ENCODE results near the gene ITSN1.
"Not testable (repeated sequence)": the region's sequence is repeated elsewhere in the genome, so short reads cannot be mapped to it uniquely, and the experiment has no call there.

The ITSN1 gene

DNA sequence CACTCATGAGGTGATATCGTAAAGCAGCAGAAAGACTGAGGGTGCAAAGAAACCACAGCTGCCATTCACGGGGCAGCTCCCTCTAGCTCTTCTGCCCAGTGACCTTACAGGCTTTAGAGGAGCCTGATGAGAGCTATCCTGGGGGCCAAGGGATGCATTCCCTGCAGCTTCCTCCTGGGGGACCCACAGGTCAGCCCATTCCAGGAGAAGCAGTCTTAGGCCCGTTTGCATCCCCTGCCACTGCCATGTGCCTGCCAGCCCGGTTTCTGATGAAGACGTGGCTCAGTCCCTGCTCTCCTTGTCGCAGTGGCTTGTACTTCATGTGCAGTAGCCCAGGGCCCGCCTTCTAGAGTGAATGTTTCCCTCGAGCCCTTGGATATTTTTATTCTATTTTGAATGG lies 250.6 kb downstream of the ITSN1 start:
- DNase-seq (ENCODE audit: low read depth), result no peak

DNA sequence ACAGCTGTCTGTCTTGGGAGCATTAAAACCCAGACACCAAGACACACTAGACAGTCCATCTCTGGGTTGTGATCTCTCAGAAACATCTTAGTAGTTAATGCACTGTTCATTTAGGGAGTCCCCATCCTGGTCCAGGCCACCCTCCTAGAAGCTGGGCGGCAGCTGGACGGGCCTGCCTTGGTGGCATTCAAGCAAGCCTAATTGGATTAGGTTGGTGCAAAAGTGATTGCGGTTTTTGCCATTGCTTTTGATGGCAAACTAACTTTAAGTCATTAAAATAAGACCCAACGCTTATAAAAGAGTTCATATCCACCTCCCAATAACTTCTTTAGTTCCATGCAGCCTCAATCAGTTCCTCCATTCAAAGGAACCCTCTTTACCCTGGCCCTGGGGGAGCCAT lies 251.6 kb downstream of the ITSN1 start:
- DNase-seq (ENCODE audit: low read depth), result no peak

DNA sequence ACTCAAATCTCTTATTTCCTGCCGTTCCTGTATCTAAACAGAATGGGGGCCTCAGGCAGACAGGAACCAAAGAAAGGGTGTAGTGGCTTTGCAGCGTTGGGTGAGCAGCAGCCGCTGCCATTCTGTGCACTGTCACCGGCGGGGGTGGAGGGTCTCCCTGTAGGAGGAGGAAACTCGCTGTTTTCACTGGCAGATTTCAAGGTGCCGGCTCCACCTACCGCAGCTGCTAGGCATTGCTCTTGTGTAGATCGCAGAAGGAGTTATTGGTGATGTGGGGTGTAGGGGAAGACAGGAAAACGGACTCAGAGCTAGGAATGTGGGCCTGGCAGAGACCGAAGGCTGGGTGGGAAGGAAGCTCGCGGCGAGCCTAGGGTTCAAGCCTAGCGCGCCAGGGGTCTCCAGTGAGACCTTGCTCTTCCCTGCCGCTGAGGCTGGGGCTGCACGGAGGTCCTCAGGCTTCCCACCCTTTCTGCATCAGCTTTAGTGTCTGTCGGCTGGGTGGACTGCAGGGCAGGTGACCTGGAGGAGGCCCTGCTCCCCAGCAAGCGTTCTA lies 252.5 kb downstream of the ITSN1 start:
- DNase-seq (ENCODE audit: low read depth), result peak; percentile 38

- no peak for DNase-seq (ENCODE audit: low read depth)
These were observed 253.1 kb downstream of the ITSN1 start for GRCh38 chr21:33895356-33895755.

GRCh38 chr21:33896691-33897090 lies 254.4 kb downstream of the ITSN1 start:
- DNase-seq (ENCODE audit: low read depth), result no peak

DNA sequence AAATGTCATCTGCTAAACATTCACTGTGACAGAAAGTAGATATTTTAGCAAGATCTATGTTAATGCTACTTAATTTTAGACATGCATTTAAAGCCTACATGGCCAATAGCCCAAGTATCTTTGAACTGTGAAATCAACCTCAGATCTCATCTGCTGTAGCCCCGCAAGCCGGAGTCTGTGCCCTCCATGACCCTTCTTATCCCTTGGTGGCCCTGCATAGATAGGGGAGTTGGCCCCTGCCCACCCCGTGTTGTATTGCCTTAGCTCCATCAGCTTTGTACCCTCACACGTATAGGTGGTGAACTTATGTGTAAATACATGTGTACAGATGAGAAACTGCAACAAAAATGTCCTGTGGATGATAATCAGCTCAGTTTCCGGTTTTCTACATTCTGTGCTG lies 254.8 kb downstream of the ITSN1 start:
- DNase-seq (ENCODE audit: low read depth), result no peak

DNA sequence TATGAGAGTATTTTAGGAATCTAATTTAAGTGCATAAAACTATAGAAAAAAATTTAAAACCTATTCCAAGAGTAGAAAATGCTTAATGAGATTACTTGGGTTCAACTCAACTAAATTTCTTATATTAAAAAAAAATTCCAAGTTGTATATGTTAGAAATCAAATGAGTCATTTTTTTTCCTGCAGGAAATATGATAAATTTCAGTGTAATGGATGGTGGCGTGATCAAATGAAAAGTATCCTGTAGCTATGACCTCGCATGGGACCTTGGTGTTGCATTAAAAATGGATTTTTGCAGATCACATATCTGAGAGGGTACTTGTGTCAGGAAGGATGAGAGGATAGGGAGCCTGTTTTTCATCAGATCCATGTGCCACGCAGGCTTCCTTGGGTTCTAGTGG lies 255.4 kb downstream of the ITSN1 start:
- no peak for DNase-seq (ENCODE audit: low read depth)

DNA sequence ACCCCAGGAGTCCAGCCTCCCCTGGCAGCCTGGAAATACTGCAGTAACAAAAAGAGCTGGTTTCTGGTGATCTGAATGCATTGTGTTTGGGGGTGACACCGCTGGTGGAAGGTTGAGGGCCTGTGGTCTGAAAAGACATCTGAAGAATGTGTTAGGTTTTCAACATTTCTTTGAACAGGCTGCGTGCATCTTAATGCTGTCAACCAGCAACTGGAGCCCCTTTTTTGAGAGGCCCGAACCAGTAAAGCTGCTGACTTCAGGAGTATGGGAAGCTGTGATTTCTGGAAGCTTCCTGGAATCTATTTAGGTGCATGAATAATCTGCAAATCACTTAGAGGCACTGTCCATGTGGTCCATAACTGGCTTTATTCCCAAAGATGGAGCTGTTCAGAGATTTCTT lies 256.3 kb downstream of the ITSN1 start:
- no peak for DNase-seq (ENCODE audit: low read depth)

- no peak for DNase-seq (ENCODE audit: low read depth)
These were observed 256.9 kb downstream of the ITSN1 start for GRCh38 chr21:33899199-33899598.

DNA sequence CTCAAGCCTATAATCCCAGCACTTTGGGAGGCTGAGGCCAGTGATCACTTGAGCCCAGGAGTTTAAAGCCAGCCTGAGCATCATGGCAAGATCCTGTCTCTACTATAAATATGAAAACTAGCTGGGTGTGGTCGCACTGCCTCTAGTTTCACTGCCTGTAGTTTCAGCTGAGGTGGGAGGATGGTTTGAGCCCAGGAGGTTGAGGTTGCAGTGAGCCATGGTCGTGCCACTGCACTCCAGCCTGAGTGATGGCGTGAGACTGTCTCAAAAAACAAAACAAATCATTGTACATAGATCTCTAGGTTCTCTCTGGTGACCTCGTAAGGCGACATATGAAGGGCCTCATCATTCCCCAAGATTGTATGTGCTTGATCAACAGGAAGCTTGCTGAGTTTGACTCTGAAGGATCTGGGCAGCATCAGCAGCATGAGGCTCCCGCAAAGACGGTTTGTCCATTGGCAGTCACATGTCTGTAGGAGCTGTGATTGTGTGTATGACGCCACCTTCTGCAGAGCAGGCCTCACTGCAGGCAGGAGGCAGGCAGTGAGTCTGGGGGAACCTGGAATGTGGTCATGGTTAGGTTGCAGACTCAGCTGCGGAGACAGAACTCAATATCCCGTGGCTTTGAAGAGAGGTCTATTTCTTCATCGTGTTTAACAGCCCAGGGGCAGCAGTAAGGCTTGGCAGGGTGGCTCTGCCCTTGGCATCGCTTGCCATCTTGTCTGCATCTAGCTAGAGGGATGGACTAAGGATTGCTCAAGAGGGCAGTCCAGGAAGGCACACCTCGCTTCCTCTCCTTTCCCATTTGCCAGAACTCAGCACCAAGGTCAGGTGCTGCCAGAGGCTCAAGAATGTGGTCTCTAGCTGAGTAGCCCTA lies 259.3 kb downstream of the ITSN1 start:
- DNase-seq (ENCODE audit: low read depth), result no peak

DNA sequence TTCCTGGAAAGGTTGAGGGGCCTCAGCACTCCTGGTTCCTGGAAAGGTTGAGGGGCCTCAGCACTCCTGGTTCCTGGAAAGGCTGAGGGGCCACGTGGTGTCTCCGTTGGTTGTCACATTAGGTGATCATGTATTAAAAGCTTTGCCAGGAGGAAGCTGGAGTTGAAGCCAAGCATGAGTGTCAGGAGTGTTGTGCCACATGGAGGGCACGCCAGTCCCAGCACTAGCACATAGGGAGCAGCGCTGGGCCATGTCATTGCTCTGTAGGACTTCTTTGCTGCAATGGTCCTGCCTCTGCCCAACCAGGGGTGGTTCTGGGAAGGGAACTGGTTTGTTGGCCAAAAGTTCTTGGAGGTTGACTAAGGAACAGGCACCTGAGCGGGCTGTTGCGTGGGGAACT lies 260.0 kb downstream of the ITSN1 start:
- no peak for DNase-seq (ENCODE audit: low read depth)

- no peak for DNase-seq (ENCODE audit: low read depth)
These were observed 261.7 kb downstream of the ITSN1 start for GRCh38 chr21:33904041-33904440.

DNA sequence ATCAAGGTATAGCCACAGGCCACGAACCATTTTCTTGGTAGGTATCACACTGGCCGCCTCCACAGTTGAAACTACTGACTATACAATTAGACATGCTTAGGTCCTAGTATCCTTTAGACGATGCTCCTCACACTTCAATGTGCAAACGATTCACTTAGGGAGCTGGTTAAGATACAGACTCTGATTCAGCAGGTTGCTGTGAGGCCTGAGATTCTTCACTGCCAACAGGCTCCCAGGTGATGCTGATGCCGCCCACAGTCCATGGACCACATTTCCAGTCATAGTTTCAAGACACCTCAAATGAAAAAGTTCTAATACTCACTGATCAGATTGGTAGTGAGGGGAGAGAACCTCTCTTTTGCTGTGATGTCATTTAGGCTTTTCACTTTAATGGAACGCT lies 266.5 kb downstream of the ITSN1 start:
- no peak for DNase-seq (ENCODE audit: low read depth)

- no peak for DNase-seq (ENCODE audit: low read depth)
These were observed 267.5 kb downstream of the ITSN1 start for GRCh38 chr21:33909756-33910155.

GRCh38 chr21:33914188-33914587 lies 271.9 kb downstream of the ITSN1 start:
- DNase-seq (ENCODE audit: low read depth), result no peak

GRCh38 chr21:33915368-33916199 lies 273.3 kb downstream of the ITSN1 start, which contains the start of gene ATP5PO:
Gene ATP5PO, minus strand, starts transcription at chr21:33915804. Its CDS starts 41 bp downstream, at chr21:33915763.
- peak; percentile 97 for DNase-seq (ENCODE audit: low read depth)

GRCh38 chr21:33916200-33916567 lies 273.9 kb downstream of the ITSN1 start:
- DNase-seq (ENCODE audit: low read depth), result no peak

GRCh38 chr21:33917421-33917820 lies 275.1 kb downstream of the ITSN1 start:
- DNase-seq (ENCODE audit: low read depth), result no peak

DNA sequence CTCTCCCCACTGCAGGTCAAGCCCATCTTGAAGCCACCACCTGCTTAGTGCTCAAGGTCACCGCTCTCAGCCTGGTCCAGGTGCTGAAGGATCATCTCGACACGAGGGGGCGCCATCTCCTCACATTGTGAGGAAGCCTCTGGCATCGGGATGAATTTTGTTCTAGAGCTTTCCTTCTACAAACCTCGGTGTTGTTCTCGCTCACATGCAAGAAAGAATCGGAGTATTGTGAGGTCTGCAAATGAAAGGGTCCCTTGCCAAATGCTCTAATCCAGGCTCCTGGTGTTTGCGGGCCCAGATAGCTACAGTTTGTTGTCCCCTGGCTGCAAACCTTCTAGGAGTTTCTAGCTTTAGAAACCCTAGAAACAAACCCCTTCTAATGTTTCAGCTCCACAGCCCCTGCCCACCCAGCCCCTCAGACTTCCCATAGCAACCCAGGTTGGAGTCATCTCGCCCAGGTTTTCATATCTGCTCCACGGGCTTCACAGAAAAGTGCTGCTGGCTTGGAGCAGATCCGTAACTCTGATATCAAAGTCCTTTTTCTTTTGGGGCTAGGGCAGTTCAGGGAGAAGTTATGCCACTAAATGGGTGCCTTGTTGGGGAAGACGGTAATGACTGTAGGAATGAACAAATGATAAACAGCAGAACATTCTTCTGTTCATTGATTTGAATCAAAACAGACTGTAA lies 281.9 kb downstream of the ITSN1 start:
- DNase-seq (ENCODE audit: low read depth), result peak; percentile 60

DNA sequence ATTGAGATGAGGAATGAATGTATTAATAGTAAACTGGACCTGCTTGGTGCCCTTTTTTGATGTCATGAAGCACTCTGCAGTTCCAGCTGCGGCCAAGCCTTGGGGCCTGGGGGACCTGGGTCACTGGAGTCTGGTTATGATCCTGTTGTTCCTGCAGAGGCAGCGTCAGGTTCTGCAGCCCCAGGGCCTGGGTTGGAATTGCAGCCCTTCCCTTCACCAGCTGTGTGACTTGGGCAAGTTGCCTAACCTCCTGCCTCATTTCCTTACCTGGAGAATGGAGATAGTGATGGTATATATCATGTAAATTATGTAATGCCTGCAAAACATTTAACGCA lies 282.4 kb downstream of the ITSN1 start:
- no peak for DNase-seq (ENCODE audit: low read depth)

DNA sequence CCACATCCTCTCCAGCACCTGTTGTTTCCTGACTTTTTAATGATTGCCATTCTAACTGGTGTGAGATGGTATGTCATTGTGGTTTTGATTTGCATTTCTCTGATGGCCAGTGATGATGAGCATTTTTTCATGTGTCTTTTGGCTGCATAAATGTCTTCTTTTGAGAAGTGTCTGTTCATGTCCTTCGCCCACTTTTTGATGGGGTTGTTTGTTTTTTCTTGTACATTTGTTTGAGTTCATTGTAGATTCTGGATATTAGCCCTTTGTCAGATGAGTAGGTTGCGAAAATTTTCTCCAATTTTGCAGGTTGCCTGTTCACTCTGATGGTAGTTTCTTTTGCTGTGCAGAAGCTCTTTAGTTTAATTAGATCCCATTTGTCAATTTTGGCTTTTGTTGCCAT lies 283.9 kb downstream of the ITSN1 start:
- not testable (repeated sequence) for DNase-seq (ENCODE audit: low read depth)

DNA sequence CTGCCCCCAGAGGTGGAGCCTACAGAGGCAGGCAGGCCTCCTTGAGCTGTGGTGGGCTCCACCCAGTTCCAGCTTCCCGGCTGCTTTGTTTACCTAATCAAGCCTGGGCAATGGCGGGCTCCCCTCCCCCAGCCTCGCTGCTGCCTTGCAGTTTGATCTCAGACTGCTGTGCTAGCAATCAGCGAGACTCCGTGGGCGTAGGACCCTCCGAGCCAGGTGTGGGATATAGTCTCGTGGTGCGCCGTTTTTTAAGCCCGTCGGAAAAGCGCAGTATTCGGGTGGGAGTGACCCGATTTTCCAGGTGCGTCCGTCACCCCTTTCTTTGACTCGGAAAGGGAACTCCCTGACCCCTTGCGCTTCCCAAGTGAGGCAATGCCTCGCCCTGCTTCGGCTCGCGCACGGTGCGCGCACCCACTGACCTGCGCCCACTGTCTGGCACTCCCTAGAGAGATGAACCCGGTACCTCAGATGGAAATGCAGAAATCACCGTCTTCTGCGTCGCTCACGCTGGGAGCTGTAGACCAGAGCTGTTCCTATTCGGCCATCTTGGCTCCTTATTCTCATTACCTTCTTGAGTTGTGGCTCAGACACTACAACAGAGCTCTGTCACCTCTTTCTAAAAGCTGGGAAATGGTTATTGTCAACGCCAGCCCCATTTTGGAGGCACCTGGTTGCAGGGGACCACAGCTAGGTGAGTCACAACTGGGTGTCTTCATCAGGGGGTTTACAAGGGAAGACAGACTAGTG lies 288.9 kb downstream of the ITSN1 start:
- not testable (repeated sequence) for DNase-seq (ENCODE audit: low read depth)
